ENCODE results near the gene RPS6KB2. TPM values are rescaled to one million over a fixed set of nuclear protein-coding genes. Genes with fewer than 3 reads are reported as not detected.

The RPS6KB2 gene
- total and polyA plus RNA-seq, 5 donors: 29.0 to 39.6 (median 29.6) TPM

DNA sequence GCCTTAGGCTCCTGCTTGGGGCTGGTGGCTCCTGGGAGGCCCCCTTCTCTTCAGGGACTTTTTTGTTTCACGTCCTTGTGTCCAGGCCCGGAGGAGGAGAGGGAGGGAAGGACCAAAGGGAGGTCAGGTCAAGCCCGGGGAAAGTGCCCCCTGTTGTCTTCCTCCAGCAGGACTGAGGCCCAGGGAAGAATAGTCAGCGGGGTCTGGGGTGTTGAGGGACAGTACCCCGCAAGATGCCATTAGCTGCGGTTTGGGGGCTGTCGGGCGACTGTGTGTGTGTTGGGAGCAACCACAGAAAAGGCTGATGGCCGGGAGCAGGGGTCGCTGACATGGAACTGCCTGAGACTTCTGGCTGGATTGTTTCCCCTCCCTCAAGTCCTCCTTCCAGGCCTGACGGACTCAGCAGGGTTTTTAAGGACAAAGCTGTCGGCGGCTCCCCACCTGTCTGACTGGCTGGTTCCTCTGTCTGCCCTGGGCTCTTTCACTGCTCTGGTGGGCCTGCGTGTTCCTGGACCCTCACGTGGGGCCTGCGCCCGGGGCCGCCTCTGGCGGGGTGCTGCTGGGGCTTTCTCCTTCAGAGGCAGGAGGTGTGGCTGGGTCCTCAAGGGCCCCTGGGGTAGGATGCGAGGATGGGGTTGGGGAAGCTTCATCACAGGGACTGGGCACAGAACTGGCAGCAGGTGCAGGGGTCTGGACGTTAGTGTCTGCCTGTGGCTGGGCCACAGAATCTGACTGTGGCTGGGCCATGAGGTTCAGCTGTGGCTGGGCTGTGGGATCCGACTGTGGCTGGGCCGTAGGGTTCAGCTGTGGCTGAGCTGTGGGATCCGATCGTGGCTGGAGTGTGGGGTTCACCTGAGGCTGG is 22.7 kb downstream of the RPS6KB2 start:
- H3K9me3 ChIP-seq (ENCODE audit: control insufficient read depth, low read length): no peaks in the 10 kb centered on the region
- ATAC-seq: no peak
- no peak overlapping the region for H3K27ac ChIP-seq (ENCODE audit: low read length)
- H3K4me1 ChIP-seq (ENCODE audit: control insufficient read depth, insufficient read depth, low read length): no peaks in the 10 kb centered on the region
- WGBS: 89% methylated on average over 25 of the region's 25 CpGs
- H3K27me3 ChIP-seq (ENCODE audit: control insufficient read depth, insufficient read depth): no peaks in the 10 kb centered on the region
- intact Hi-C loops (cut with DNase I): no loop called here
- H3K4me3 ChIP-seq (ENCODE audit: low read length): no peak overlapping the region
- DNase-seq: peak in 2 of 3 donors; percentile 34 to 58

DNA sequence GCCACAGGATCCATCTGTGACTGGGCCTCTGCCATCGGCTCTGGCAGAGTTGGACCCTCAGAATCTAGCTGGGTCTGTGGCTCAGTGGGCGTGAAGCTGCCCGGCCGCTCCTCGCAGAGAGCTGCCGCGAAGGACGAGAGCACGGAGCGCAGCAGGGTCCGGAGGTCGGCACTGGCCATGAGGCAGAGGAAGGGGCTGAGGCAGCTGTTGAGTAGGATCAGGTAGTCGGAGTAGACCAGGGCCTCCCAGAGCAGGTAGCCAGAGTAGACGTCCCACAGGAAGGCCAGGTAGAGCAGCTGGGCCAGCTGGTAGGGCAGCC is 23.3 kb downstream of the RPS6KB2 start:
- DNase-seq: peak in 1 of 3 donors; percentile 53
- no peak overlapping the region for H3K4me3 ChIP-seq (ENCODE audit: low read length)
- WGBS: 91% methylated on average over 14 of the region's 14 CpGs
- H3K4me1 ChIP-seq (ENCODE audit: control insufficient read depth, insufficient read depth, low read length): no peaks in the 10 kb centered on the region
- H3K27me3 ChIP-seq (ENCODE audit: control insufficient read depth, insufficient read depth): no peaks in the 10 kb centered on the region
- no peaks in the 10 kb centered on the region for H3K9me3 ChIP-seq (ENCODE audit: control insufficient read depth, low read length)
- ATAC-seq: no peak
- no peak overlapping the region for H3K27ac ChIP-seq (ENCODE audit: low read length)
- intact Hi-C loops (cut with DNase I): no loop called here

DNA sequence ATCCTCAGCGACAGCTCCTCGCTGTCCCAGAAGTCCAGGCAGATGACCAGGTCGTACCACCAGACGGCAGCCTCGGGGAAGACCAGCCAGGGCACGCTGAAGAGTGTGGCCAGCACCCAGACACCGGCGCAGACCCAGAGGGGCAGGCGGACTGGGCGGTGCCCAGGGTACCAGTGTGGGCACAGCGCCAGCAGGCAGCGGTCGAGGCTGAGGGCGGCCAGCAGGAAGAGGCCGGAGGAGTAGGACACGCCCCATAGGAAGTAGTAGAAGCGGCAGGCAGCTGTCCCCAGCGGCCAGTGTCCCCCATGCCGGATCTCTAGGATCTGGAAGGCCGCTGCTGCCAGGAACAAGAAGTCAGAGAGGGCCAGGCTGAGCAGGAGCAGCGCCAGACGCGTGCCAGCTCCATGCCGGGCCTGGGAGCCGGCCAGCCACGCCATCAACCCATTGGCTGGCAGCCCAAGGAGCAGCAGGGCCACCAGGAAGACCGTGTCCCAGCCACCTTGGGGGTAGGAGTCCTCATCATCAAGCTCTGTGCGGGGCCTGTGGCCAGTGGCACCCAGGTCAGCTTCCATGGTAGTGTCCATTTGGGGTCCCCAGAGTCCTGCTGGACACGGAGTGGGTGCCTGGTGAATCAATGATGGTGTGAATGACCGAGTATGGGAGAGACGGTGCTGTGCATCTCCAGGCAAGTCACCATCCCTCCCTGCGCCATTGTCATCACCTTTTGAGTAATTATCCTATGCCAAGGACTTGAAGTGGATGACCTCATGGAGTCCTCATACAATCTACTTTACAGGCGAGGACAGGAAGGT is 24.1 kb downstream of the RPS6KB2 start, which contains the start of gene GPR152:
Gene GPR152, minus strand, starts transcription at position 589 of the 812 bp plus-strand sequence. Its CDS starts 5 bp downstream, at position 584.
- ATAC-seq (peak; percentile 61 to 62), DNase-seq (peak; percentile 56 to 83 (median 83))
- Histone ChIP-seq H3K4me1 (ENCODE audit: control insufficient read depth, insufficient read depth, low read length) (no peaks in the 10 kb centered on the region), H3K27me3 (ENCODE audit: control insufficient read depth, insufficient read depth) (no peaks in the 10 kb centered on the region), H3K27ac (ENCODE audit: low read length) (no peak within 1 kb of the TSS), H3K9me3 (ENCODE audit: control insufficient read depth, low read length) (no peaks in the 10 kb centered on the region), H3K4me3 (ENCODE audit: low read length) (no peak within 1 kb of the TSS)
- 66% methylated on average over 33 of the region's 33 CpGs for WGBS
- intact Hi-C loops (cut with DNase I): no loop called here

DNA sequence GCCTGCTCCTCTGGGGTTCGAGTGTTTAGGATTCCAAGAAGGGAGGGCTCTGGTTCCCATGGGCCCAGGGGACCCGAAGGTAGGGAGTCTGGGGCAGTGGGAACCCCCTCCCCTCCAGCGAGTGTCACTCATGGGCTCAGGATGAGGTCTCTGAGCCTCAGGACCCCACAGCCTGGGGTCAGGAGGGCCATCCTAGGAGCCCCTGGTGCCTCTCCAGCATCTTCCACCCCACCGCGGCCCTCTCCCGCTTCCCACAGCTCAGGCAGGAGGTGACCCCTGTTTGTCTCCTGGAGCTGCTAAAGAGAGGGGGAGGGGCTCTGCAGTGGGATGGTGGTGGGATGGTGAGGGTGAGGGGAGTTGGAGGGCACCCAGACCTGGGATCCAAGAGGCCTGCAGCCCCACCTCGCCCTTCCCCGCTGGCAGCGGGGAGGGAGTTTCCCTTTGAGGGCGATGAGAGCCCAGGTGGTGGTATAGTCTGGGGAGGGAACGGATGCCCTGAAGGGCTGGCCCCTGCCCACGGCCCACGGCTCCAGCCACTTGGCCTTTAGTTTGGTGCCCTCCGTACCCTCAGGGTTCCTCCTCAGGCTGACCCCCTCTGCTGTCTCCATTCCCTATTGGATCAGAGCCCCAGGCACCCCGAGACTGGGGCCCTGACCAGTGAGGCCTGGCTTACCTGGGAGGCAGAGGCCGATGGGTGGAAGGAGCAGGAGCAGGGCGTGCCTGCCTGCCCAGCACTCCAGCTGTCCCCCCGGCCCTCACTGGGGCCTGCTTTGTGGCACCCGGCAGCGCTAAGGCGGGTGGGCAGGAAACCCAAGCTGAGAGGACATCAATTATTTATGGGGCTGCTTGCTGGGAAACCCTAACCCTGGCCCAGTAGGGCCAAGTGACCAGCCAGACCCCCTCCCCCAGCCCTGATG is 25.8 kb downstream of the RPS6KB2 start:
- intact Hi-C loops (cut with DNase I): no loop called here
- ATAC-seq (no peak), DNase-seq (peak in 2 of 3 donors; percentile 44)
- Histone ChIP-seq H3K9me3 (ENCODE audit: control insufficient read depth, low read length) (no peaks in the 10 kb centered on the region), H3K4me3 (ENCODE audit: low read length) (no peak overlapping the region), H3K27ac (ENCODE audit: low read length) (no peak overlapping the region), H3K4me1 (ENCODE audit: control insufficient read depth, insufficient read depth, low read length) (no peaks in the 10 kb centered on the region), H3K27me3 (ENCODE audit: control insufficient read depth, insufficient read depth) (no peaks in the 10 kb centered on the region)
- WGBS: 91% methylated on average over 21 of the region's 21 CpGs

DNA sequence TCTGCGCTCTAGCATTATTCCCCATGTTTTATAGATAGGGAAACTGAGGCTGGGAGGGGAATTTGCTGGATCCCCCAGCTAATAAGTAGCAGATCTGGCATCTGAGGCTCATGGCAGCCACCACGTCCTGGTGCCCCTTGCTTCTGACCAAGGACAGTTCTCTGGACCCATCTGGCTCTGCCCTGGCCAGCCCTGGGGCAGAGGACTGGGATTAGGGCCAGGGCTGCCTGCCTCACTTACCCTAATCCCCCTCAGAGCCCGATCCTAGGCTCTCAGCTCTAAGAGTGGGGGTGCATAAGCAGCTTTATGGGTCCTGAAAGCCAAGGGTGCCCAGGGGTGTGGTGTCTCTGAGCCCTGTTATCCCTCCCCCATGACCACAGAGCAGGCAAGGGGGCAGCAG is 26.8 kb downstream of the RPS6KB2 start, which contains the start of gene CABP4:
Gene CABP4, plus strand, starts transcription at position 301 of the 400 bp plus-strand sequence. Its CDS starts 70 bp downstream, at position 371.
- no peaks in the 10 kb centered on the region for H3K4me1 ChIP-seq (ENCODE audit: control insufficient read depth, insufficient read depth, low read length)
- no peaks in the 10 kb centered on the region for H3K9me3 ChIP-seq (ENCODE audit: control insufficient read depth, low read length)
- H3K27ac ChIP-seq (ENCODE audit: low read length): no peak within 1 kb of the TSS
- H3K27me3 ChIP-seq (ENCODE audit: control insufficient read depth, insufficient read depth): no peaks in the 10 kb centered on the region
- DNase-seq (no peak), ATAC-seq (no peak)
- 89% methylated on average over 3 of the region's 3 CpGs for WGBS
- no peak within 1 kb of the TSS for H3K4me3 ChIP-seq (ENCODE audit: low read length)
- intact Hi-C loops (cut with DNase I): no loop called here

DNA sequence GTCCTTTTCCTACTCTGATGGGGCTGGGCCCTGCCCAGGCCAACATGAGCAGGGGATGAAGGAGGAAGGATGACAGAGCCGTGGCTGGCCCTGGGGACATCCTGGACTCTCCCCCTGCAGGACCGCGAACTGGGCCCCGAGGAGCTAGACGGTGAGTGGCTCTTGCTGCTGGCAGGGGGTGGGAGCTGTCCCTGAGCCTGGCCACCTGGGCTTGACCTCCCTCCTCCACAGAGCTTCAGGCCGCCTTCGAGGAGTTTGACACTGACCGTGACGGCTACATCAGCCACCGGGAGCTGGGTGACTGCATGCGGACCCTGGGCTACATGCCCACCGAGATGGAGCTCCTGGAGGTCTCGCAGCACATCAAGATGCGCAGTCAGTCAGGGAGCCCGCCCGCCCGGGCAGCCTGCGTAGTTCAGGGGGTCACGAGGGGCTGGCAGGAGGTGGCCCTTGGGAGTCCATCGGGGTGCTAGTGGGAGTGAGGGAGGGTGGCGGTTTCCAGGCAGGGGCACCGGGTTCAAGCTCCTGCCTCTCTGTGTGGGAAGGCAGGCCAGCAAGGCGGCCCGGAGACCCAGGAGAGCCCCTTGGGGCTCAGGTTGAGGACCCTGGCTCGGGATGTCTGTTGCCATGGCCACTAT is 27.9 kb downstream of the RPS6KB2 start:
- no peaks in the 10 kb centered on the region for H3K27me3 ChIP-seq (ENCODE audit: control insufficient read depth, insufficient read depth)

DNA sequence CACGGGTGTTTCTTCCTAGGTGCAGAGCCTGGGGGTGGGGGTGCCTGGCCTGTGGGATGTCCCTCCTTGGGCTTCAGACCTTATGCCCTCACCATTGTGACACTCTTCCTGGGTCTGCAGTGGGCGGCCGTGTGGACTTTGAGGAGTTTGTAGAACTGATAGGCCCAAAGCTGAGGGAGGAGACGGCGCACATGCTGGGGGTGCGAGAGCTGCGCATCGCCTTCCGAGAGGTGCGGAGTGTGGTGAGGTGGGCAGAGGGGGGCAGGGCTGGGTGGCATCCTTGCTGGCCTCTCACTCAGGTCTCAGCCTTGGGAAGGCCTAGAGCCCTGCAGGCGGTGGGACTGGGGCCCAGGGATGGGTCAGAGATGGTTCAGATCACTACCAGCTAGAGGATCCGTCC is 29.2 kb downstream of the RPS6KB2 start:
- no peak overlapping the region for H3K4me3 ChIP-seq (ENCODE audit: low read length)
- H3K27me3 ChIP-seq (ENCODE audit: control insufficient read depth, insufficient read depth): no peaks in the 10 kb centered on the region
- intact Hi-C loops (cut with DNase I): no loop called here
- no peak overlapping the region for H3K27ac ChIP-seq (ENCODE audit: low read length)
- no peaks in the 10 kb centered on the region for H3K9me3 ChIP-seq (ENCODE audit: control insufficient read depth, low read length)
- ATAC-seq (no peak), DNase-seq (peak; percentile 7 to 44 (median 41))
- WGBS: 93% methylated on average over 12 of the region's 12 CpGs
- H3K4me1 ChIP-seq (ENCODE audit: control insufficient read depth, insufficient read depth, low read length): no peaks in the 10 kb centered on the region

More for the DNA sequence above, 27.9 kb downstream of the RPS6KB2 start:
- WGBS: 75% methylated on average over 25 of the region's 25 CpGs
- H3K4me1 ChIP-seq (ENCODE audit: control insufficient read depth, insufficient read depth, low read length): no peaks in the 10 kb centered on the region
- no peak overlapping the region for H3K27ac ChIP-seq (ENCODE audit: low read length)
- intact Hi-C loops (cut with DNase I): no loop called here
- ATAC-seq (no peak), DNase-seq (peak; percentile 9 to 56 (median 47))
- no peaks in the 10 kb centered on the region for H3K9me3 ChIP-seq (ENCODE audit: control insufficient read depth, low read length)
- no peak overlapping the region for H3K4me3 ChIP-seq (ENCODE audit: low read length)

DNA sequence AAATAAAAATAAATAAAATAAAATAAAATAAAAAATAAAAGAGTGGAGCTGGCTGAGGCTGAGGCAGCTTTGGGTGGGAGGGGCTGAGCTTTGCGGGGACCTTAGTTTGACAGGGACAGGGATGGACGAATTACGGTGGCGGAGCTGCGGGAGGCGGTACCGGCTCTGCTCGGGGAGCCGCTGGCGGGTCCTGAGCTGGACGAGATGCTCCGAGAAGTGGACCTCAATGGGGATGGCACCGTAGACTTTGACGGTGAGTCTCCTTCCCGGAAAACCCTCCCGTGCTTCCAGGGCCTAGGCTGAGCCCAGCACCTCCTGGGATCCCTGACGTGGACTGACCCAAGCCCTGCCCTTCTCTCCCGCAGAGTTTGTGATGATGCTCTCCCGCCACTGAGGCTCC is 30.0 kb downstream of the RPS6KB2 start:
- no peak for ATAC-seq

DNA sequence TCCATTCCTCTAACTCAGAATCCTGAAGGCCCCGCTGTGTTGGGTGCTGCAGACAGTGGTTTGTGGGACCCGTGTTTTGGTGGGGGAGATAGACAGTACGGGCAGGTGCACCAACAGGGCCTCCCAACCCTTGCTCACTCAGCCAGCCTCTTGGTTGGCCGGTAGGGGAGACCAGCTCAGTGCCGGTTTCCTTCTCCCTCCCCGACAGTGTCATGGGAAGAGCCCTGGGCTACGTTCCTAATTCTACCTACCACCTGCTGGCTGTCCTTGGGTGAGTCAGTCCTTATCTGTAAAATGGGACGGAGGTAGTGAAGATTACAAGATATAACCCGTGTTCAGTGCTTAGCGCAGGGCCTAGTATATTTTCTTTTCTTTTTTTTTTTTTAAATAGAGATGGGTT is 34.9 kb downstream of the RPS6KB2 start:
- no peak overlapping the region for H3K27ac ChIP-seq (ENCODE audit: low read length)

More for the DNA sequence above, 30.0 kb downstream of the RPS6KB2 start:
- 87% methylated on average over 19 of the region's 19 CpGs for WGBS
- peak; percentile 6 to 37 (median 22) for DNase-seq
- H3K27ac ChIP-seq (ENCODE audit: low read length): no peak overlapping the region
- H3K4me3 ChIP-seq (ENCODE audit: low read length): no peak overlapping the region
- H3K27me3 ChIP-seq (ENCODE audit: control insufficient read depth, insufficient read depth): no peaks in the 10 kb centered on the region
- intact Hi-C loops (cut with DNase I): no loop called here
- H3K9me3 ChIP-seq (ENCODE audit: control insufficient read depth, low read length): no peaks in the 10 kb centered on the region
- no peaks in the 10 kb centered on the region for H3K4me1 ChIP-seq (ENCODE audit: control insufficient read depth, insufficient read depth, low read length)

More for the DNA sequence above, 34.9 kb downstream of the RPS6KB2 start:
- intact Hi-C loops (cut with DNase I): loop anchor here in 1 of 4 donors (10.0 kb wide), 1 partner anchor 48 kb away; the partner anchor contains the start of gene CARNS1
- peaks cover 3% of the 10 kb centered on the region for H3K4me1 ChIP-seq (ENCODE audit: control insufficient read depth, insufficient read depth, low read length)
- H3K9me3 ChIP-seq (ENCODE audit: control insufficient read depth, low read length): no peaks in the 10 kb centered on the region
- H3K27me3 ChIP-seq (ENCODE audit: control insufficient read depth, insufficient read depth): no peaks in the 10 kb centered on the region
- H3K4me3 ChIP-seq (ENCODE audit: low read length): no peak overlapping the region
- ATAC-seq (no peak), DNase-seq (peak in 2 of 3 donors; percentile 20 to 26)
- WGBS: 91% methylated on average over 10 of the region's 10 CpGs

Data from right cardiac atrium (tissue), 5 donors.